Measurements from ENCODE around the gene STAC3. TPM values are rescaled to one million over a fixed set of nuclear protein-coding genes. Genes with fewer than 3 reads are reported as not detected.

Gene STAC3
- total and polyA plus RNA-seq, 2 of the 8 experiments (the other 6 are each of a cell fraction or from before 2014, with no cell fraction given) = 0.70 to 1.3 TPM

DNA sequence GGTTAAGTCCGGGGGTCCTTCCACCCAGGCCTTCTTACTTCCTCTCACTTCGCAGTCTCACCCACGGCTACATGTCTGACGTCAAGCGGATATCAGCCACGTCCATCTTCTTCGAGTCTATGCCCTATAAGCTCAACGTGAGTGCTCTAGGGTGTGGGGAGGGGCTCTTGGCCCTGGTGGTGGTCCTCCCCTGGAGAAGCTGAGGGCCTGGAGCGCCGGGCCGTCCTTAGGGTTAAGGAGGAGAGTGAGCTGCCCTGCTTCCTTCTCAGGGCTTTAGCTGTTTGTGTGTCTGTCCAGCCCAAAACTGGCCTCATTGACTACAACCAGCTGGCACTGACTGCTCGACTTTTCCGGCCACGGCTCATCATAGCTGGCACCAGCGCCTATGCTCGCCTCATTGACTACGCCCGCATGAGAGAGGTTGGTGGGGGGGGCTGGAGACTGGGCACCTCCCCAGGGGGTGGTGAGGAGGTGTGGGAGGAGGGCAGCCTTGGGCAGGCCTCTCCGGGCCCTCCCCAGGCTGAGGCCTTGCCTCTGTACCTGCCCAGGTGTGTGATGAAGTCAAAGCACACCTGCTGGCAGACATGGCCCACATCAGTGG, 18.7 kb downstream of the STAC3 start:
- H3K4me2 ChIP-seq (ENCODE audit: insufficient read depth in 1 of 2, low read depth in 2 of 2, low read length in 2 of 2) = peak overlapping the region in 1 of 2 experiments; percentile 95; a peak in 1 of 4 replicates
- no peak for FAIRE-seq
- H3K27ac ChIP-seq (ENCODE audit: low read depth, low read length) = no peak overlapping the region

More for the DNA sequence above, 18.7 kb downstream of the STAC3 start:
- Histone ChIP-seq H4K91ac (replicated peaks; ENCODE audit: insufficient read length, low read length) (no peak overlapping the region), H2AFZ (ENCODE audit: low read length) (no peak overlapping the region), H3K27me3 (replicated peaks in 1 of 4; ENCODE audit: control insufficient read depth in 3 of 4, extremely low read depth in 1 of 4, insufficient read depth in 3 of 4, low read length in 3 of 4) (peaks cover 13 to 32% (median 27%) of the 10 kb centered on the region in 4 experiments), H3K56ac (replicated peaks; ENCODE audit: insufficient read length, low read depth, low read length) (no peak overlapping the region), H3K79me1 (ENCODE audit: low read depth, low read length) (peaks cover 11% of the 10 kb centered on the region), H2BK15ac (ENCODE audit: low read length) (no peak overlapping the region), H3K9me3 (ENCODE audit: insufficient read depth in 2 of 2, low read depth in 1 of 2, low read length in 1 of 2) (no peaks in the 10 kb centered on the region), H4K20me1 (replicated peaks in 1 of 2; ENCODE audit: control insufficient read depth in 1 of 2, insufficient read depth in 2 of 2, low read length in 2 of 2) (peaks cover 22 to 35% of the 10 kb centered on the region in 2 experiments), H3K4me1 (replicated peaks in 1 of 4; ENCODE audit: control insufficient read depth in 3 of 4, insufficient read depth in 4 of 4, low read length in 3 of 4) (peaks cover 10 to 51% (median 29%) of the 10 kb centered on the region in 4 experiments), H3K79me2 (ENCODE audit: control insufficient read depth in 1 of 2, insufficient read depth in 2 of 2, low read length in 2 of 2) (peaks cover 6 to 15% of the 10 kb centered on the region in 2 experiments; a peak in 3 of 4 replicates), H3K23me2 (ENCODE audit: low read depth, low read length) (peaks cover 8% of the 10 kb centered on the region; the same call in 1 of the 2 replicates), H3K4me3 (ENCODE audit: extremely low read depth in 1 of 4, insufficient read depth in 2 of 4, low read depth in 3 of 4, low read length in 4 of 4) (no peak overlapping the region), H3K14ac (ENCODE audit: insufficient read length) (no peak overlapping the region), H3K9ac (replicated peaks in 1 of 4; ENCODE audit: extremely low read depth in 1 of 4, low read depth in 3 of 4, low read length in 3 of 4) (no peak overlapping the region), H2BK120ac (replicated peaks; ENCODE audit: low read depth, low read length) (no peak overlapping the region), H3K23ac (ENCODE audit: insufficient read length) (no peak overlapping the region), H4K5ac (ENCODE audit: insufficient read length, low read depth, low read length) (no peak overlapping the region), H2BK12ac (ENCODE audit: low read depth, low read length) (no peak overlapping the region), H3K4ac (replicated peaks; ENCODE audit: insufficient read length, low read depth, low read length) (no peak overlapping the region), H2BK5ac (ENCODE audit: low read depth, low read length) (peak overlapping the region; percentile 35; the same call in 1 of the 2 replicates), H3K18ac (ENCODE audit: extremely low read depth, low read length) (no peak overlapping the region), H4K8ac (ENCODE audit: extremely low read depth, insufficient read depth, low read length) (no peak overlapping the region), H2AK5ac (ENCODE audit: low read depth, low read length) (no peak overlapping the region), H2BK20ac (ENCODE audit: low read length) (no peak overlapping the region), H3K36me3 (ENCODE audit: control insufficient read depth in 2 of 4, insufficient read depth in 4 of 4, low read length in 3 of 4) (peaks cover 29 to 42% (median 35%) of the 10 kb centered on the region in 4 experiments)
- no peak for DNase-seq (ENCODE audit: low read depth in 1 of 2, low spot score in 2 of 2)
- ChIA-PET CTCF (ENCODE audit: partially characterized antibody) (interaction anchor here (0.6 to 27.9 kb wide), 5 partner anchors 9 to 171 kb away, joined by 3 to 726 read pairs (median 30); partner anchors contain the start of genes NXPH4 and STAC3), POLR2A (ENCODE audit: partially characterized antibody) (interaction anchor here (0.6 to 23.7 kb wide), 14 partner anchors 3 to 1010 kb away, joined by 3 to 852 read pairs (median 12); partner anchors contain the start of genes GLI1, LRP1, NXPH4 and RNF41)
- 94% methylated on average over 18 of the region's 19 CpGs; no CpG with 5 or more reads in 1 of the 2 experiments for WGBS, 2 experiments (ENCODE audit: extremely low coverage in 1 of 2, insufficient coverage in 1 of 2, insufficient read length in 1 of 2, insufficient replicate concordance in 2 of 2, low coverage in 1 of 2, low lambda C conversion rate in 2 of 2, missing lambda C conversion rate in 1 of 2)
- TF ChIP-seq RAD21 (IDR thresholded peaks at IDR 0.05 in 1 of 2, conservative IDR thresholded peaks at IDR 0.05 in 1 of 2; ENCODE audit: low read depth in 2 of 2, low read length in 2 of 2) (no peak), CTBP2 (IDR thresholded peaks at IDR 0.05; ENCODE audit: borderline replicate concordance, insufficient read depth, insufficient read length, low read length) (no peak), TEAD4 (IDR thresholded peaks at IDR 0.05; ENCODE audit: low read depth, low read length) (no peak), EZH2 (IDR thresholded peaks at IDR 0.05; ENCODE audit: low read depth, low read length, severe bottlenecking) (no peak), POLR2A (IDR thresholded peaks at IDR 0.05; ENCODE audit: control extremely low read depth in 1 of 2, low read depth in 2 of 2, low read length in 2 of 2) (no peak; a peak in 1 of 3 replicates), EP300 (IDR thresholded peaks at IDR 0.05; ENCODE audit: borderline replicate concordance in 1 of 2, low read depth in 2 of 2, low read length in 2 of 2) (no peak), SUZ12 (IDR thresholded peaks at IDR 0.05; ENCODE audit: low read length) (no peak)
